Measurements from ENCODE around the gene RAD51B. TPM values are rescaled to one million over a fixed set of nuclear protein-coding genes. Genes with fewer than 3 reads are reported as not detected.

Gene RAD51B
- total and polyA plus RNA-seq, 2 of the 13 experiments (the other 11 are each of a cell fraction or from before 2014, with no cell fraction given) = 7.0 to 9.5 TPM

DNA sequence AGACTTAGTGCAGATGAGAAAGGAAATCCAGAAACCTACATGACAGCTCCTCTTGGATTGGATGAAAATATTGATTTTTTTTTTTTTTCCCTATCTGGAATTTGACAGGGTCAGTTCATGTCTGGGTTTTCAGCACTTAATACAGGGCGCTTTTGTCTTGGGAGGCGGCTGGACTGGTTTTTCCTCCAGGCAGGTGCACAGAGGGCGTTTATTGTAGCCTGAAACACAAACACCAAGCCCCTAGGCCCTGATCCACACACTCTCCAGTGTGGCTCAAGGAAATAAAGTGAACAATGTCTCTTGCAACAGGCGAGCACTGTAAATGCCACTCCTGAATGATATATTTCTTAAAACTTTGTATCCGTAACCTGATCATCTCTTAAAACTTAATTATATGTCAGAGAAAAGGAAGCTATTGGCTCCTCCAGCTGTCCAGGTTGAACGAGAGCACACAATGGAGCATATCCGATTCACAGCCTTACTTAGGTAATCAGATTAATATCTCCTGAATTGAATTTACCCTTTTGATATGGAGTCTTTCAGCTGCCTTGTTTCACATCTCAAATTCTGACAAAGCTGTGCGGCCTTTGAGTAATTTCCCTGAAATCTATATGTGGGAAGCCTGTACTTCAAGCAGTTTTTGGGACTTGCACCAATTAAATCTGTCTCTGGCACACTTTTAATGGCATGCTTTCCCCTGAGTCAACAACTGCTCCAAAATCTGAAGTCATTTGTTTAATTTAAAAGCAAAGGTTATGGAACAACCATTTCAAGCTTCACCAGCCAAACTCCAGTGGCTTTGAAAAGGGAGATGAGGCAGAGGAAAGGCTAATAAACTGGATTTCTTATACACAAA, 487.6 kb downstream of the RAD51B start (continued):
- TF ChIP-seq, protein P1, sequence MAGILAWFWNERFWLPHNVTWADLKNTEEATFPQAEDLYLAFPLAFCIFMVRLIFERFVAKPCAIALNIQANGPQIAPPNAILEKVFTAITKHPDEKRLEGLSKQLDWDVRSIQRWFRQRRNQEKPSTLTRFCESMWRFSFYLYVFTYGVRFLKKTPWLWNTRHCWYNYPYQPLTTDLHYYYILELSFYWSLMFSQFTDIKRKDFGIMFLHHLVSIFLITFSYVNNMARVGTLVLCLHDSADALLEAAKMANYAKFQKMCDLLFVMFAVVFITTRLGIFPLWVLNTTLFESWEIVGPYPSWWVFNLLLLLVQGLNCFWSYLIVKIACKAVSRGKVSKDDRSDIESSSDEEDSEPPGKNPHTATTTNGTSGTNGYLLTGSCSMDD (CRISPR knock-in tag; IDR thresholded peaks at IDR 0.05) = no peak
- TF ChIP-seq, protein P2, sequence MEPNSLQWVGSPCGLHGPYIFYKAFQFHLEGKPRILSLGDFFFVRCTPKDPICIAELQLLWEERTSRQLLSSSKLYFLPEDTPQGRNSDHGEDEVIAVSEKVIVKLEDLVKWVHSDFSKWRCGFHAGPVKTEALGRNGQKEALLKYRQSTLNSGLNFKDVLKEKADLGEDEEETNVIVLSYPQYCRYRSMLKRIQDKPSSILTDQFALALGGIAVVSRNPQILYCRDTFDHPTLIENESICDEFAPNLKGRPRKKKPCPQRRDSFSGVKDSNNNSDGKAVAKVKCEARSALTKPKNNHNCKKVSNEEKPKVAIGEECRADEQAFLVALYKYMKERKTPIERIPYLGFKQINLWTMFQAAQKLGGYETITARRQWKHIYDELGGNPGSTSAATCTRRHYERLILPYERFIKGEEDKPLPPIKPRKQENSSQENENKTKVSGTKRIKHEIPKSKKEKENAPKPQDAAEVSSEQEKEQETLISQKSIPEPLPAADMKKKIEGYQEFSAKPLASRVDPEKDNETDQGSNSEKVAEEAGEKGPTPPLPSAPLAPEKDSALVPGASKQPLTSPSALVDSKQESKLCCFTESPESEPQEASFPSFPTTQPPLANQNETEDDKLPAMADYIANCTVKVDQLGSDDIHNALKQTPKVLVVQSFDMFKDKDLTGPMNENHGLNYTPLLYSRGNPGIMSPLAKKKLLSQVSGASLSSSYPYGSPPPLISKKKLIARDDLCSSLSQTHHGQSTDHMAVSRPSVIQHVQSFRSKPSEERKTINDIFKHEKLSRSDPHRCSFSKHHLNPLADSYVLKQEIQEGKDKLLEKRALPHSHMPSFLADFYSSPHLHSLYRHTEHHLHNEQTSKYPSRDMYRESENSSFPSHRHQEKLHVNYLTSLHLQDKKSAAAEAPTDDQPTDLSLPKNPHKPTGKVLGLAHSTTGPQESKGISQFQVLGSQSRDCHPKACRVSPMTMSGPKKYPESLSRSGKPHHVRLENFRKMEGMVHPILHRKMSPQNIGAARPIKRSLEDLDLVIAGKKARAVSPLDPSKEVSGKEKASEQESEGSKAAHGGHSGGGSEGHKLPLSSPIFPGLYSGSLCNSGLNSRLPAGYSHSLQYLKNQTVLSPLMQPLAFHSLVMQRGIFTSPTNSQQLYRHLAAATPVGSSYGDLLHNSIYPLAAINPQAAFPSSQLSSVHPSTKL (CRISPR knock-in tag; IDR thresholded peaks at IDR 0.05) = peak; percentile 27; the same call in 1 of the 2 replicates

DNA sequence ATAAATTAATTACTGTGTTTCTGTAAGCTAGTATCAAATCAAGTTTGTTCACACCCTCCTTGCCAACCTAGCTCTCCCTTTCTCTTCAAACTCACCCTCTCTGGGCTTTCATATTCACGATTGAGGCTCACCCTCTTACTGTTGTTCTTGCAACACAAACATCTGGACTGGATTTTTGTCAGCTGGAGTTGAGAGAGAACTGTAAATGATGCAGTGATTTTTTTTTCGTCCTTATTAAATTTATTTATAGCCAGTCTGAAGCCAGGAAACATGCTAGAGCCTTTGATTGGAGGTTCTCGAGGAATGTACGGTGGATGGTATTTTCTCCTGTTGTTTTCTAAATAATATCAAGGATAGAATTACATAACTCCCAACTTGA, 488.2 kb downstream of the RAD51B start:
- Histone ChIP-seq H3K4me2 (ENCODE audit: low read depth, low read length) (no peak overlapping the region), H3K79me2 (ENCODE audit: insufficient read depth, low read length) (no peaks in the 10 kb centered on the region), H3K9me3 (ENCODE audit: low read length) (no peaks in the 10 kb centered on the region), H3K36me3 (replicated peaks in 1 of 2; ENCODE audit: control insufficient read depth in 1 of 2, insufficient read depth in 2 of 2, low read length in 2 of 2) (no peaks in the 10 kb centered on the region), H3K4me3 (replicated peaks in 1 of 3; ENCODE audit: insufficient read depth in 1 of 3, low read depth in 2 of 3, low read length in 3 of 3) (no peak overlapping the region), H3K27me3 (ENCODE audit: control insufficient read depth in 1 of 2, insufficient read depth in 2 of 2, low read length in 2 of 2) (no peaks in the 10 kb centered on the region), H3K4me1 (ENCODE audit: insufficient read depth, low read length) (peaks cover 24% of the 10 kb centered on the region), H2AFZ (ENCODE audit: low read length) (no peak overlapping the region), H3K9ac (ENCODE audit: insufficient read depth, low read depth, low read length) (no peak overlapping the region), H3K27ac (ENCODE audit: extremely low read length, insufficient read depth, low read length) (no peak overlapping the region), H4K20me1 (ENCODE audit: insufficient read depth, low read length) (no peaks in the 10 kb centered on the region)
- ChIA-PET CTCF (ENCODE audit: low intra/inter-chr PET ratio, low total read pairs) (no interaction called here), POLR2A (no interaction called here)
- TF ChIP-seq ZFP41 (CRISPR knock-in tag; IDR thresholded peaks at IDR 0.05; ENCODE audit: borderline replicate concordance) (no peak), ZNF670 (CRISPR knock-in tag; IDR thresholded peaks at IDR 0.05; ENCODE audit: borderline replicate concordance) (no peak), SIX4 (CRISPR knock-in tag; IDR thresholded peaks at IDR 0.05) (no peak)
- intact Hi-C loops (cut with micrococcal nuclease; ENCODE audit: unreplicated experiment) = no loop called here
- in situ Hi-C loops (cut with HindIII; ENCODE audit: extremely low pct_ligation_motif_present, low pct_unique_long_range_greater_than_20kb) = no loop called here
- no TSS peak for BruUV-seq (replicated peaks)
- no peak for FAIRE-seq
- 96% methylated on average over 4 of the region's 4 CpGs for WGBS (ENCODE audit: low lambda C conversion rate)
- DNase-seq (ENCODE audit: low spot score) = no peak
- ATAC-seq = no peak

Data from HepG2 (cell line).